ENCODE measurements around the gene RNF220. TPM values are rescaled to one million over a fixed set of nuclear protein-coding genes. Genes with fewer than 3 reads are reported as not detected.

RNF220 gene
- total and polyA plus RNA-seq, 9 of the 15 experiments (the other 6 are each of a cell fraction or from before 2014, with no cell fraction given), result 5.1 to 117 (median 66.9) TPM

DNA sequence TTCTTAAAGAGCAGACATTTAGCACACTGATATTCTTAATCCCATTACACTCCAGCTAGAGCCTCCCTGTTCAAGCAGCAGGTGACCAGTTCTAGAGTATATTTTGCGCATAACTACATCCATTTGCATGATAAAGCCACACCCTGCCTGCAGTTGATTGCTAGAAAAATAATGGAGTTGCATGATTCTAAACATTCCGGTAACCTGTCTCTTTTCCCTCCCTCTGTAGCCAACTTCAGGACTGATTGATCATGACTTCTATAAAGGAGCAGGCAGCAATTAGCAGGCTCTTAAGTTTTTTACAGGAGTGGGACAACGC is 284.4 kb downstream of the RNF220 start (continued):
- TF ChIP-seq TCF3 (CRISPR knock-in tag; IDR thresholded peaks at IDR 0.05), result no peak
- no peak for TF ChIP-seq MCM5 (IDR thresholded peaks at IDR 0.05; ENCODE audit: low read depth)
- no peak for TF ChIP-seq TAL1 (IDR thresholded peaks at IDR 0.05)
- TF ChIP-seq FOXK2 (conservative IDR thresholded peaks at IDR 0.05 in 1 of 2, IDR thresholded peaks at IDR 0.05 in 1 of 2; ENCODE audit: low read depth in 2 of 2), result no peak
- no peak for TF ChIP-seq ETV5 (CRISPR knock-in tag; IDR thresholded peaks at IDR 0.05; ENCODE audit: low read depth)
- TF ChIP-seq FUS (optimal IDR thresholded peaks at IDR 0.05; ENCODE audit: low read depth, low read length), result no peak
- no peak for TF ChIP-seq RBM15 (IDR thresholded peaks at IDR 0.05; ENCODE audit: insufficient read depth, low read length)
- no peak for TF ChIP-seq ZNF197 (CRISPR knock-in tag; IDR thresholded peaks at IDR 0.05; ENCODE audit: low read depth)

DNA sequence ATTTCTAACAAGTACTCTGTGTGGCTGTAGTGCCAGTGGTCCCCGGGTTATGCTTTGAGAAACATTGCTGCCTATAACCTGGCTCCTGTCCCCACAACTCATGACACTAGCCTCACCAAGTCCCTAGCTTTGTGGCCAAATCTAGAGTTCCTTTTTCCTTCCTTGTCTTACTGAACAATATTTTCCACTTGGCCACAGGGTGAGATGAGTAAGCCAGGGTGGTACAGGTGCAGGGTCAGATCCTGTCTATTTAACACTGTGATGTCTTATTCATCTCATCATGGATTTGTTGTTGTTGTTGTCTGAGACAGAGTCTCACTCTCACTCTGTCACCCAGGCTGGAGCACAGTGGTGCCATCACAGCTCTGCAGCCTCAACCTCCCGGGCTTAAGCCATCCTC is 288.1 kb downstream of the RNF220 start:
- CTCF ChIA-PET (ENCODE audit: low intra/inter-chr PET ratio), result no interaction called here
- Histone ChIP-seq H3K9me3 (replicated peaks; ENCODE audit: control insufficient read depth, insufficient read depth, low read depth, low read length) (no peaks in the 10 kb centered on the region), H3K4me3 (no peak overlapping the region), H3K4me1 (replicated peaks in 1 of 2; ENCODE audit: control insufficient read depth in 2 of 2, insufficient read depth in 2 of 2, low read length in 2 of 2) (no peaks in the 10 kb centered on the region; a peak in 1 of 5 replicates), H3K9ac (ENCODE audit: insufficient read depth in 1 of 2, low read depth in 2 of 2, low read length in 2 of 2) (no peak overlapping the region), H3K4me2 (ENCODE audit: insufficient read depth, low read length) (no peak overlapping the region), H3K36me3 (ENCODE audit: control insufficient read depth, insufficient read depth, low read length) (no peaks in the 10 kb centered on the region), H3K9me1 (ENCODE audit: control insufficient read depth, insufficient read depth, low read length) (no peaks in the 10 kb centered on the region), H3K27me3 (ENCODE audit: control insufficient read depth in 2 of 2, insufficient read depth in 2 of 2, low read length in 2 of 2) (peaks cover 30 to 38% of the 10 kb centered on the region in 2 experiments), H4K20me1 (replicated peaks; ENCODE audit: control insufficient read depth, insufficient read depth, low read length) (no peaks in the 10 kb centered on the region), H2AFZ (ENCODE audit: low read depth, low read length) (no peak overlapping the region), H3K27ac (ENCODE audit: extremely low read depth, low read depth, low read length) (no peak overlapping the region), H3K79me2 (ENCODE audit: control insufficient read depth, insufficient read depth, low read length) (no peaks in the 10 kb centered on the region)
- POLR2A ChIA-PET, result interaction anchor here (0.8 to 4.7 kb wide), 2 partner anchors 28 to 319 kb away, joined by 3 to 27 read pairs; no protein-coding TSS in a partner anchor
- no peak for FAIRE-seq
- intact Hi-C loops (cut with micrococcal nuclease) (no loop called here), in situ Hi-C loops (cut with MboI) (no loop called here)
- 0% methylated on average over 2 of the region's 2 CpGs for WGBS (ENCODE audit: insufficient coverage, low coverage, missing lambda C conversion rate)
- TF ChIP-seq FOSL1 (tag; conservative IDR thresholded peaks at IDR 0.05) (peak; percentile 32; the same call in 1 of the 2 replicates), TAF7 (tag; IDR thresholded peaks at IDR 0.05) (no peak)
- ATAC-seq, result no peak
- no TSS peak for BruUV-seq (replicated peaks)
- DNase-seq (ENCODE audit: extremely low read depth in 1 of 4, low spot score in 3 of 4), result no peak

Measured in K562 (cell line).